GM21737 (cell line): Measurements from ENCODE around the gene GPR15.
"Not testable (repeated sequence)": the region's sequence is repeated elsewhere in the genome, so short reads cannot be mapped to it uniquely, and the experiment has no call there.

Experiments
- ATAC-seq: cut with Tn5 transposase; IDR thresholded peaks from one replicate; pipeline ENCODE4 v1.9.1; 2021; ENCODE audit warnings: mild to moderate bottlenecking, moderate library complexity; ENCODE audit not compliant: unreplicated experiment

The GPR15 gene

DNA sequence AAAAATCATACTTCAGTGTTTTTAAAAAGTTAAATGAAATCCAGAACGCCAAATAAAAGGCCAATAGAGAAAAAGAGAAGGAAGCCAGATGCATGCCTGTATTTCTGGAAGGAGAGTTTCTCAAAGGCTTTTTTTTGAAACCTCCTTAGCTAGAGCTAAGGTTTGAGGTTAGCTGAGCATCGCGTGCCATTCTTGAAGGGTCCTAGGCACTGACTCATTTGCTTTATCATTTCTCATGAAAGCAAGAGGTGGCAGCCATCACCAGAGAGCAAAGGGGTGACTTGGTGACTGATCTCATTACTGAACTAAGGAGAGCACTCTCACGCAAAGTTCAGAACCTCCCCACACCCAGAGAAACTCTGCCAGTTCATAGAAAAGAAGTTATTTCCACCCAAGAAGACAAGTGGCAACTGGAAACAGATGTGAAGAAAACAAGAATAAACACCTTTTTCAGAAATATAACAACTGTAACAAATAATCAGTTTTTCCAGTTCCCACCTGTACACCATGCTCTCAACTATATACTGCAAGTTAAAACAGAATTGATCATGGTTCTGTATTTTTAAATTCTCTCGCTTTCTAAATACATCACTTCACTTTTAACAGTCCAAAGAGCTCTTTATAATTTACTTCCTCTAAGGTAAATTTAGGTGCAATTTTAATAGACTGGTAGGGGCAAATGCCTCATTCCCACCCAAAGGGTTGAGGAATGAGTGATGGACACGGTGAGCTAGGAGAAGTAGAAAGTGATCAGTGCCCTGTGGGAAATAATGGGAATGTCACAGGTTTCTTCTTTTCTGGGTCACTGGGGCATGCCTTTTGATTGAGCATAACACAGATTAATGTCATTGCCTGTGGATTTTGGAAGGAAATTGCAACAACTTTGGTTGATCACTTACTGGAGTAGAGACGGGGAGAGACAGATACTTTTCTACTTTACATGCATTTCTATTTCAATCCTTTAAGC, 24.7 kb downstream of the GPR15 start:
- ATAC-seq: peak; percentile 71

DNA sequence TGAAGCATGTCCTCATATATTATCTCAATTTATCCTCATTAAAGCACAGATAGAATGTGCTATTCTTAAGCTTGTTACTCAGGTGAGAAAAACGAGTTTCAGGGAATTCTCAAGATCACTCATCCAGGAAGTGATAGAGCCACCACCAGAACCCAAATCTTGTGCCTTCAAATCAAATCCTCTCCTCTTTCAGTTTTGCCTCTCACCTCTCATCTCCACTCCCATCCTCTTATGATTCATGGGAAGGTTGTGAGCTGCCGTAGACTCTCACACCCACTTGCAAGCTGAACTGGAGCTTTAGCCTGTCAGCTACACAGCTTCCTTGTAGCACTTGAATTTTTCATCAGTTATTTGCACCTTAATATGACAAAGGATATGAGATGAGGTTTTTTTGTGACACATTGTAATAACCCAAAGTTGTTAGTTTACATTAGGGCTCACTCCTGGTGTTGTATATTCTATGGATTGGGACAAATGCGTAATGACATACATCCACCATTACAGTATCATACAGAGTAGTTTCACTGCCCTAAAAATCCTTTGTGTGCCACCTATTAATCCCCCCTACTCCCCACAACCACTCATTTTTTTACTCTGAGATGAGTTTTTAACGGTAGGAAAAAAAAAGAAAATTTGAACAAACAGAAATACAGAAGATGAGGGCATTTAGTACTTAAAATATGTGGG, 25.7 kb downstream of the GPR15 start:
- ATAC-seq: no peak

DNA sequence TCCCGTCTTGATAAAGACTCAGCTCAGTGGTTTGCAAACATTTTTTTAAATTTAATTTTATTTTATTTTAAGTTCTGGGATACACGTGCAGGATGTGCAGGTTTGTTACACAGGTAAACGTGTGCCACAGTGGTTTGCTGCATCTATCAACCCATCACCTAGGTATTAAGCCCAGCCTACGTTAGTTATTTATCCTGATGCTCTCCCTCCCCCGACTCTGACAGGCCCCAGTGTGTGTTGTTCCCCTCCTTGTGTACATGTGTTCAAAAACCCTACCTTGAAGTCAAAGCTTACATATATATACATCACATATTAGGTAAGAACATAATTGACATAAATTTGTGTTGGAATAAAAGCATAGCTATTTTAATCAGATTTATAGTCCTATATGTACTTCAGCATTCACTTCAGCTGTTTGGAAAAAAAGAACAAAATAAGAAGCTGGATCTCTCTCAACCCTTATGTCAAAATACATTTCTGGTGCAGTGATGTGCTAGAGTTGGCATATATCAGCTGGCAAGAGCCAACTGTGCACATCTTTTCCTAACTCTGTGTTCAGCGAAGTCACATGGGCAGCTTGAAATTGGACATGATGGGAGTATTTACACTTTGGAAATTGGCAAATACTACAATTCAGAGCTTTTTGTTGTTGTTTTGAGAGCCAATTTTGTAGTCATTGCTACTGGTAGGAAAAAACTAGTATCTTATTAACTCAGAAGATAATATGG, 26.5 kb downstream of the GPR15 start:
- ATAC-seq: no peak

DNA sequence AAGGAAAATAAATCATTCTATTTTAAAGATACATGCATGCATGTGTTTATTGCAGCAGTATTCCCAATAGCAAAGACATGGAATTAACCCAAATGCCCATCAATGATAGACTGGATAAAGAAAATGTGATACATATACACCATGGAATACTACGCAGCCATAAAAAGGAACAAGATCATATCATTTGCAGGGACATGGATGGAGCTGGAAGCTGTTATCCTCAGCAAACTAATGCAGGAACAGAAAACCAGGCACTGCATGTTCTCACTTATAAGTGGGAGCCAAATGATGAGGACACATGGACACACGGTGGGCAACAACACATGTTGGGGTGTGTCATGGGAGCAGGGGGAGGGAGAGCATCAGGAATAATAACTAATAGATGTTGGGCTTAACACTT, 28.0 kb downstream of the GPR15 start:
- ATAC-seq: not testable (repeated sequence)

DNA sequence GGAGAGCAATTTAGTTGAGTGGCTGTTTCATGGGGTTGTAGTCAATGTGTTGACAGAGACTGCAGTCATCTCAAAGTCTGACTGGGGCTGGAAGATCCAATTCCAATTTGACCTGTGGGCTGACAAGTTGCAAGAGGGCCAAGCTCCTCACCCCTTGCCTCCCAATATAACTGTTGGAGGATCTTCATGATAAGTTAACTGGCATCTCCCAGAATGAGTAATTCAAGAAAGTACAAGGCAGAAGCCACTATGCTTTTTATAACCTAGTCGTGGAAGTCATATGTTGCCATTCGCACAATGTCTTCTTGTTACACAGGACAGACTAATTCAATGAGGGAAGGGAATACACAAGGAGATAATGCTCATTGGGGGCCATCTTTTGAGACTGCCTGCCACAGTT, 29.1 kb downstream of the GPR15 start:
- no peak for ATAC-seq

DNA sequence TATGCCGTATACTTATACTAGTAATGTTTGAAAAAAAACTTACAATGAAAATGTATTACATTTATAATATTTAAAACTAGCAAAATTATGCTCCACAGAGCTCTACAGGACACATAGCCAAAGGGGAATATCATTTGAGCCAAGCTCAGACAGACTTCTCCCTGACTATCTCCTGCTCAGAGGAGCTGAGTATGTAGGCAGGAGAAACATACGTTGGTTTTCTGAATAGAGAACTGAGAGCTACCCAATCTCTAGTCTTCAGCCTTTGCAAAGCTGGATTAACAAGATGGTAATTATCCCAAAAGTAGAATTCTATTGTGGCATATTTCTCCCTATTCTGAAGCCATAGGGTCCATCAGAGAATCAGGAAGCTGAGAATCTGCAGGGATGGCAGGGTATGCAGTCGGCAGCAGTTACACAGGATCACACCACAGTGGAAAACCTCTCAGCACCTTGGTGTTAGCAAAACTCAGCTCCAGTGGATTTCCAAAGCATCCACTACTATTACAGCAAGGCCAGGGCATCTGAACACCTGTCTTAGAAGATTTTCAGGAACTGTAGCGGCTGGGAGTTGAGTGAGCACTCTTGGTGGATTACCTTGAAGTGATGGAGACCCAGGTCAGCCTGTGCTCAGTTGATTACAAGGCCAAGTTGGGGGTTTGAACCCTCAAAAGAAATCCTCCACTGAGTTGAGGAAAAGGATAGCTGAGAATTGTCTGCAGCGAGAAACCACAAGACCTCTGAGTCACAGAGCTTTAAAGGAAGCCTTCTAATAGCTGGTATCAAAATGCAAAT, 30.1 kb downstream of the GPR15 start:
- no peak for ATAC-seq

DNA sequence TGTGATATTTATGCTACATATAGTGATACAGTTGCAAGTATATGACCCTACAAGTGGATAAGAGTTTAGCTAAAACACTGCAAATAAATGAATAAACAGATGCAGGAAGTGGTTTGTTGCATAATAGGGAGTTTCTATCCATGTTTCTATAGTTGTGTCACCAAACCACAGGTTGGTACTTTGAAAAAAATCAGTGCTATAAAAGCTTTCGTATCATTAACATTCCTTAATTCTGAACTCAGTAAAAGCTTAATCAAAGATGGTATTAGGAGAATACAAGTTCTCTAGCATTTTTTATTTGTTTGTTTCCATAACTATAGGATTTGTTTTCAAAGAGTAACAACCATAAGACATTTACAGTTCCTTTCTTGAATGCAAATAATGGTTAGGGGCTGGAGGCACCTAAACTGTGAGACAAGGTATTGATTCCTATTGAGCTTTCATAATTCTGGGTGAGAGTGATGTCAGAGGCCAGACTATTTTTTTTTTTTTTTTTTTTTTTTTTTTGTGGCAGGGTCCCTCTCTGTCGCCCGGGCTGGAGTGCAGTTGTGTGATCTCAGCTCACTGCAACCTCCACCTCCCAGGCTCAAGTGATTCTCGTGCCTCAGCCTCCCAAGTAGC, 32.0 kb downstream of the GPR15 start:
- peak; percentile 55 for ATAC-seq

DNA sequence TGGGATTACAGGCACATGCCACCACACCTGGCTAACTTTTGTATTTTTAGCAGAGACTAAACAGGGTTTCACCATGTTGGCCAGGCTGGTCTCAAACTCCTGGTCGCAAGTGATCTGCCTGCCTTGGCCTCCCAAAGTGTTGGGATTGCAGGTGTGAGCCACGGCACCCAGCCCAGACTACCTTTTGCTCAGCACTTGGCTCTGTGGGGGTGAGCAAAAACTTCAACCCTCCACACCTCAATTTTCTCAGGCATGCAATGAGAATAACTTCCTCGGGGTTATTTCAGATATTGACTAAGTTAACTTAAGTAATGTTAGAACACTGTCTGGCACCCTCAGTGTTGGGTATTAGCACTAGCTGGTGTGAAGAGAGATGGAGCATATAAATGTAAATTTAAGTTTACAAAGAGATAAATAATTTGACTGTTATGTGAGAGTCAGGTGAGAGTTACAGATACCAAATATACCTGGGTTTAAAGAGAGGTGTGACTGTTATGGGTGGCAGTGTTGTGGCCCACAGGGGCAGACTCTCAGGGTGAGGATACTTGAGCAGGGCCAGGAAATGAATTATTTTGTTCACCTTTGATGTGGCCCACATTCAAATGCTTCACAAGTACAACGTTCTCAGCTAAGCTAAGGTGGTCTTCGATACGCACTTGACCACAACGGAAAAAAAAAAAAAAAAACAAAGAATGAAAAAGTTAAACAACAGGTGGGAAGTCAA, 32.7 kb downstream of the GPR15 start:
- ATAC-seq: no peak

DNA sequence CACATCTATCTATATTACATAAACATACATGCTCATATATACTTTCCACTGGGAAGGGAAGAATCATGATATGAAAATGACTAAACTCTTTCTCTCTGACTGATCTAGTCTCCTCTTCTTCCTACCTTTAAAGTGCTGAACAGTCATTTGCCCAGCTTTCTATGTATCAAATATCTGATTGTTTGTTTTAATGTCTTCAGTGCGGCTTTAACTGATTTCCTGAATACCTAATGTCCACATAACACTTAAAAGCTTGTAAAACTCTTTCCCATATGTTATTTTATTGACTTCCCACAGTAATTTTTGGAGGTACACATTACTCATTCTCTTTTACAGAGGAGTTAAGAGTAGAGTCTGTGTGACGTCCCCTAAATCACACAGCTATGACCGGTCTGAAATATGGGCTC, 33.5 kb downstream of the GPR15 start:
- ATAC-seq: no peak

DNA sequence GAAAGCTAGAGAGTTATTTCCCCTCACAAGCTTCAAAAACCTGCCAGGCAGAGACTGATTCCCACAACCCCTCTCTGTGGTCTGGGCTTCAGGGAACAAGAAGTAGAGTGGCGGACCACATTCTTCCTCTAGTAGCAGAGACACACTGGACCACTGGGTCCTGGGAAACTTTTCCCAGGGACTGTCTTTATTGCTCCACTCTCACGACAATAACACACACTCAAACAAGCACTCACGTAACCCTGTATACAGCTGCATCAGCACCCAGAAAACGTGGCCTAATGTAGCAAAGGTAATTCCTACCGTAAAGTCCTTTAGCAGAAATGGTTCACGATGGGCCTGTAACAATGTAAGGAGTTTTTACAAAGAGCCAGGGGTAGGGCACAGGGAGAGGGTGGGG, 34.1 kb downstream of the GPR15 start:
- no peak for ATAC-seq

DNA sequence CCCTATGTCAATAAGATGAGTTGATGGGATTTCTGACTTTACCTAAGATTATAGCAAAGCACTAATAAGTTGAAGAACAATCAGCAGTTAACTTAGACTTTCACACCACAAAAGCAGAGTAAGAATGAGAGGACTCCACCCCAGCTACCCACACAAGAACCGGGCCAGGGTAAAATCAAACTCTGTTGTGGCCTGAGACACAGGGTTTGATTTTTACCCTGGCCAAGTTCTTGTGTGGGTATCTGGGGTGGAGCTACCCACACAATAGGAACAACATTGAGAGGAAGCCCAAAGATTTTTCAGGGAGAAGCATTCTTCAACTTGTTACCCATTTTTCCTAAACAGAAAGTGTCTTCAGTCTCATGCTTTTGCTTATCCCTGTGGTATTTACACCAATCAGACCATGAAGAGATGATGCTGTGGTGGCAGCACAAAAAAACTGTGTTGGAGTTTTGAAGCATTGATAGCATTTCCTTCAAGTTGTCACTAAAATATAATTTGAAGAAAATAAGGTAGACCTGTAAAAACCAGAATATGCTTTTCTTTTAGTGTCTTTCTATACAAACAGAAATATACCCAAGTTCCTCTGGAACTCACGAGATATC, 36.0 kb downstream of the GPR15 start:
- no peak for ATAC-seq

DNA sequence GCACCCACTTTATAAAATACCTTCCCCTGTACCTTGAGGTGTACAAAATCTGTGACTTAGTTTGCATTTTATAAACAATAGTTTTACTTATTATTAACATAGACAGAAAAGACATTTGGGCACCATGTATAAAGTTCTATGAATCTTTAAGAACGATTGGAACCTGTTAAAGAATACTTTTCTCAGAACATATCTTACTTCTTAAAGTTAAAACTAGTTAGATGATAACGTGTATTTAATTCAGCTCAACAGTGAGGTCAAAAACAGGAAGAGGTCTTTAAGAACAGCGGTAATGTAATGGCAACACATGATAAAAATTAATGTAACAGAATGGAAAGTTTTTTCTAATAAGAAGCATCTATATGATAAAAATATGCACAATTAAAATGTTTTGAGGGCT, 36.6 kb downstream of the GPR15 start:
- ATAC-seq: no peak

DNA sequence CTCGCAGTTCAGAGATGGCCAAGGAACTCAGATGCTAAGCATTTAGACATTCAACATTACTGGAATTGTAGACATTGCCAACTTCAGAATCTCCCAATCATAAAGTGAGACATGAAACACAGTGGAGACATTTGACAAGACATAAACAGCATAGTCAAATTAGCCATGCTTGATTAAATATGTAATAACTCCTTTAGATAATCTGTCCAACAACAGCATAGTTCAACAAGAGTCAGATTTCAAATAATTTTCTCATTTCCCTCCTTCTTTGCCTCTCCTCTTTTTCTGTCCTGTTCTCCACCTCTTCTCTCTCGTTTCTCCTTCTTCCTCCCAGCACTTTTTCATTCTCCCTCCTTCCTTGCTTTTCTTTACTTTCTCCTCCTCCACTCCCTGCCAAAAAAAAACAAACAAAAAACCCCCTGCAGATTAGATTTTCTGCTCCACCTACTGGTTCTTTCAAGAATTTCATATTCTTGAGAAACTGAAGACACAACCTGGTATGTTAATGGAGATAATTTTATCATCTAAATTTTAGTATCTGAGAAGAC, 41.5 kb downstream of the GPR15 start:
- ATAC-seq: no peak

DNA sequence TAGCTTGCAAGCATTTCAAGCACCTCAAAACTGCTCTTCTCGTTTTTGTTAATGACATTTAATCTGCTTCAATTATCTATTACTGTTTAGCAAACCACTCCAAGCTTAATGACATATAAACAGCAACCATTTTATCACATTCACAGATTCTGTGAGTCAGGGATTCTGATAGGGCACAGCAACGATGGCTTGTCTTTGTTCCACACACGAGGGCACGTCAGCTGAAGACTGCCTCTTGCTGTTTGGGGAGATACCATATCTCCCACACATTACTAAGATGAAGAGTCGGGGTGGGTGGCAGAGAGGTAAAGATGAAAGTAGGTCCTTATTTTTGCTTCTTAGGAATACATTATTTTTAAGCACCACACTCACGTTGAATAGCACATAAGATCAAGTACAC, 42.4 kb downstream of the GPR15 start:
- ATAC-seq: no peak

DNA sequence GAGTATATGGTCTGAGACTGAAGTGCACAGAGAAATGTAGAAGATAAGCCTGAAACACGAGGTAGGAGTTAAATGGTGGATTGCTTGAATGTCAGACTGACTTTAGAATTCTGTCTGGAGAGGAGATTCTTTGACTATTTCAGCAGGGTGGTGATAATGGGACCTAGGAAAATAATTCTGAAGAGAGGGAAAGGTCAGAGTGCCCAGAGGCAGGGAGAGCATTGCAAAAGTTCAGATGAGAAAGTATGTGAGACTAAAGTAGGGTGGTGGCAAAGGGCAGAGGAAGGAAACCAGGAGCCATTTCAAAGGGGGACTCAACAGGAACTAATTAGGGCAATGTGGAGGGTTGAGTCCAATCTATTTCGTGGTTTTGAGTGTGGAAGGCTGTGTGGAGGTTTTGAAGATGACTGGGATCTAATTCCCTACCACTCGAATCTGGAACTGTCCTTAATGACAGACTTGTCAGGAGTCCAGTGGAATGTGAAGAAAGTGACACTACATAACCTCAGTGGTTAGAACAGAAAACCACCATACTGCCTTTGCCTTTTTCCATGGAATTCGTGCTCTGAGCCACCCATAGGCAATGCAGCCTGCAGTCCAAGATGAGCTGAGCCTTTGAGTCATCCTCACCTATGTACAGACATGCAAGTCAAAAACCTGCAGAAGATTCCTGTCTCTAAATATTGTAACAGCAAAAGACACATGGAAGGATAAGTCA, 45.6 kb downstream of the GPR15 start:
- ATAC-seq: no peak

DNA sequence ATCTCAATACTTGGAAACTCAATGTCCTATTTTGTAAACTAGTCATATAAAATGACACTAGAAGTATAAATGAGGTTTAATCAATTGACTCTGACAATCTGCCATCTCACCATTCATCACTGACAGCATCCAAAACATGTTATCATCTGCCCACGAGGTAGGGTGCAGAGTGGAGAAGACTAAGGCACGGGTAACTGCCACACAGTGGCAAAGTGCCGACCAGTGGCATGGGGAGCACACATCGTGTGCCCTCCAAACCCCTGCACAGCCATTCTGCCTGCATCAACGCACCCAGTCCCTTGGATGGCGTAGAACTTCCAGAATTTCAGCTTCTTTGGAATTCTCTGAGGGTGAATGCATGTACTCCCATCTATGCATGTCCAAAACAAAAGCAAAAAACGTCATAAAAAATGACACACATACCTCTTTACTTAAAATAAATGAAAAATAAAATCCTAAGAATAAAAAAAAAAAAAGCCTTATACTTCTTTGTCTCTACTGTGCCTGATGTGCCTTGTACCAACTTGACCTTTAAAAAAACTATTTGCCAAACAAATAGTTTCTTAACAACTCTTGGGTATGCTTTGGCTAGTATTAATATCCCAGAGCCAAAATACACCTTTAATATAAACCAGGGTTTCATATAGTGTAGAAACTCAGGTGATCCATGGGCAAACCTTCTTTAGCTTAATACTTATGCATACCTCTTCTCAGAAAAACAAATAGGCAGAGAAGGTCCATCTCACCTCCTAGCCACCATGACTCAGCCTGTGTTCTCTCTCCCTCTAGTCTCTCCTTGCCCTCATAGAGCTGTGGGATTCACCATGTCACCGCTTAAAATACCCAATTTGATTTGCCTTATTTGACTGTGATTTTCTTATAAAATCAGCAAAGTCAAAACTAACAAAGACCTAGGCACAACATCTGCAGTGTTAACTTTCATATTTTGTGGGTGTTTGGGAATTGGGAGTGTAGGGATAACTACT, 48.9 kb downstream of the GPR15 start:
- ATAC-seq: no peak

DNA sequence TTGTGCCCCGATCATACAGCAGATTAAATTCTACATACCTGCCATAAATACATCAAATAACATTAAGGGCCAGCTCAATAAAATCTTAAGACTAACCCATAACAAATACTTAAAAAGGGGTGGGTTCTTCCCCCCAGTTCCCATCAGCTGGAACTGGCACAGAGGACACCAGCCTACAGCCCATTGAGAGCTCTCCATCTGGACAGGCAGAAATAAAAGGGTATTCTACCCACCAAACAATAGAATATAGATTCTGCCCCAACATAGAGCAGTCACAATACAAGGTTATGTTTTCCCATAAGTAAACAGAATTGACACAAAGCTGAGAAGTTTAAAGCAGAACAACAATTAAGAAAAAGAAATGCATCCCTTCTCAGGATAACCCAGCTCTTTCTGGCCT, 49.7 kb downstream of the GPR15 start:
- ATAC-seq: no peak
